HEK293T (cell line): ENCODE data around the gene HSPA2.

ENCODE experiments used
- ARNT ChIP-seq: fragments of 450-650 bp; IDR thresholded peaks from 2 replicates; pipeline ENCODE4 v1.6.1; 2017; ENCODE audit warnings: mild to moderate bottlenecking
- ELF4 ChIP-seq: fragments of 450-650 bp; IDR thresholded peaks from 2 replicates; pipeline ENCODE4 v1.6.1; 2017; ENCODE audit warnings: antibody characterized with exemption
- FOXK2 ChIP-seq: fragments of 450-650 bp; IDR thresholded peaks from 2 replicates; pipeline ENCODE4 v1.6.1; 2016; ENCODE audit warnings: mild to moderate bottlenecking
- FOXM1 ChIP-seq: fragments of 450-650 bp; IDR thresholded peaks from 2 replicates; pipeline ENCODE4 v1.6.1; 2017; ENCODE audit warnings: mild to moderate bottlenecking, borderline replicate concordance
- HDGF ChIP-seq: fragments of 450-650 bp; IDR thresholded peaks from 2 replicates; pipeline ENCODE4 v1.6.1; 2017; ENCODE audit warnings: antibody characterized with exemption, borderline replicate concordance
- L3MBTL2 ChIP-seq: fragments of 450-650 bp; conservative IDR thresholded peaks from 2 replicates; pipeline ENCODE4 v1.6.1; 2016; ENCODE audit warnings: mild to moderate bottlenecking
- LEF1 ChIP-seq: fragments of 450-650 bp; IDR thresholded peaks from 2 replicates; pipeline ENCODE4 v1.6.1; 2017; ENCODE audit warnings: mild to moderate bottlenecking, borderline replicate concordance
- NFRKB ChIP-seq: fragments of 450-650 bp; IDR thresholded peaks from 2 replicates; pipeline ENCODE4 v1.6.1; 2016; ENCODE audit warnings: mild to moderate bottlenecking, moderate library complexity
- SP1 ChIP-seq: fragments of 450-650 bp; IDR thresholded peaks from 2 replicates; pipeline ENCODE4 v1.6.1; 2017

DNA sequence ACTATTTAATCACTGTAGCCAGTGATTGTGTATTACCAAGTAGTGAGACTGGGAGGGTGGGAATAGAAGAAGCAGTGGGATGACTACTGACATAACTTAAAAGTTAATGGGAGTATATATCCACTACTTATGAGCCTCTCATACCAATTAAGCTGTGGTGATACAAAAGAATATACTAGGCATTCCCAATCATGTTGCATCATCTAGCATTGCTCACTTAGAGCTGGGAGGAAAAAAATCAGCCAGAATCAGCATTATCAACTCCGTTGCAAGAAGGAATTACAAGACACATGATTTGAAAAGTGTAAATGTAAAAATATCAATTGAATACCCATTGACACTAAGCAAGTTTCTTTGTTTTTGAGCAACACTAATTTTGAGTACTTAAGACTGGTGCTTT lies 8.5 kb downstream of the HSPA2 start:
- TF ChIP-seq ELF4 (no peak), FOXK2 (no peak), LEF1 (no peak), L3MBTL2 (no peak), FOXM1 (no peak), NFRKB (no peak), SP1 (no peak), ARNT (no peak), HDGF (no peak)
